ENCODE results near the gene ANTXR1.

GRCh38 chr2:69278366-69278765 lies 265.4 kb downstream of the ANTXR1 start:
- TF ChIP-seq CTCF (conservative IDR thresholded peaks at IDR 0.05) (no peak), EZH2 (IDR thresholded peaks at IDR 0.05; ENCODE audit: low read depth) (no peak)
